GM19463 (cell line): ENCODE measurements around the gene TBP.
A peak's percentile ranks its signal among the peaks of the same experiment; 100 is the strongest.

Experiments used
- ATAC-seq: cut with Tn5 transposase; IDR thresholded peaks from one replicate; pipeline ENCODE4 v1.9.1; 2021; ENCODE audit warnings: mild to moderate bottlenecking, moderate library complexity; ENCODE audit not compliant: unreplicated experiment

TBP gene

GRCh38 chr6:170533792-170534191 lies 20.4 kb upstream of the TBP start:
- ATAC-seq, result no peak

GRCh38 chr6:170535004-170535403 lies 19.2 kb upstream of the TBP start:
- no peak for ATAC-seq

GRCh38 chr6:170536671-170537070 lies 17.5 kb upstream of the TBP start:
- ATAC-seq, result no peak

- no peak for ATAC-seq
Observed at GRCh38 chr6:170537329-170537728, 16.8 kb upstream of the TBP start.

GRCh38 chr6:170542031-170542719 lies 12.0 kb upstream of the TBP start:
- ATAC-seq, result no peak

- ATAC-seq, result no peak
Observed at GRCh38 chr6:170545405-170545804, 8.8 kb upstream of the TBP start.

GRCh38 chr6:170552765-170553533 lies 1.2 kb upstream of the TBP start, which contains the start of gene PSMB1:
Gene PSMB1, minus strand, starts transcription at chr6:170553307. Its CDS starts 65 bp downstream, at chr6:170553242.
- peak; percentile 59 for ATAC-seq

GRCh38 chr6:170553534-170554012 lies 596 bp upstream of the TBP start:
- ATAC-seq, result peak; percentile 25

- no peak for ATAC-seq
Observed at GRCh38 chr6:170554796-170555137, 598 bp downstream of the TBP start.

- no peak for ATAC-seq
Observed at GRCh38 chr6:170555305-170555704, 1.1 kb downstream of the TBP start.

GRCh38 chr6:170561555-170561954 lies 7.4 kb downstream of the TBP start:
- no peak for ATAC-seq

GRCh38 chr6:170564936-170565530 lies 10.9 kb downstream of the TBP start:
- ATAC-seq, result no peak

- no peak for ATAC-seq
Observed at GRCh38 chr6:170572704-170573466, 18.7 kb downstream of the TBP start.

- no peak for ATAC-seq
Observed at GRCh38 chr6:170575250-170575649, 21.1 kb downstream of the TBP start.

GRCh38 chr6:170578909-170579308 lies 24.7 kb downstream of the TBP start:
- ATAC-seq, result no peak

GRCh38 chr6:170583756-170584180 lies 29.6 kb downstream of the TBP start:
- ATAC-seq, result no peak

- peak; percentile 96 for ATAC-seq
Observed at GRCh38 chr6:170584181-170584953, 30.2 kb downstream of the TBP start, which contains the start of gene PDCD2. Gene PDCD2, minus strand, starts transcription at chr6:170584637. Its CDS starts 56 bp downstream, at chr6:170584581.

GRCh38 chr6:170584954-170585498 lies 30.9 kb downstream of the TBP start:
- peak; percentile 24 for ATAC-seq

- ATAC-seq, result no peak
Observed at GRCh38 chr6:170590725-170591124, 36.6 kb downstream of the TBP start.

GRCh38 chr6:170596426-170596825 lies 42.3 kb downstream of the TBP start:
- no peak for ATAC-seq
